ENCODE data around the gene STRN3.

Gene STRN3

GRCh38 chr14:30848449-30849240 lies 177.5 kb downstream of the STRN3 start:
- Histone ChIP-seq H2AFZ (ENCODE audit: low read length) (no peak overlapping the region), H3K9me3 (ENCODE audit: low read length) (no peaks in the 10 kb centered on the region), H3F3A (ENCODE audit: insufficient read depth, low read length) (no peaks in the 10 kb centered on the region), H3K4me3 (ENCODE audit: low read depth, low read length, poor library complexity, severe bottlenecking) (no peak overlapping the region), H3K79me2 (ENCODE audit: insufficient read depth, low read length) (no peaks in the 10 kb centered on the region), H3K27ac (ENCODE audit: low read depth, low read length, poor library complexity, severe bottlenecking) (no peak overlapping the region), H4K20me1 (ENCODE audit: insufficient read depth, low read length) (no peaks in the 10 kb centered on the region), H3K27me3 (ENCODE audit: insufficient read depth, low read length) (no peaks in the 10 kb centered on the region), H3K9ac (ENCODE audit: low read length) (no peak overlapping the region), H3K4me2 (ENCODE audit: low read length) (no peak overlapping the region), H3K36me3 (ENCODE audit: insufficient read depth, low read length) (no peaks in the 10 kb centered on the region), H3K4me1 (ENCODE audit: insufficient read depth, low read length, severe bottlenecking) (no peaks in the 10 kb centered on the region), H3K9me2 (ENCODE audit: low read depth, low read length) (no peaks in the 10 kb centered on the region)
- no peak for TF ChIP-seq EZH2 (IDR thresholded peaks at IDR 0.05; ENCODE audit: borderline replicate concordance, low read length)
- TF ChIP-seq, protein P1, sequence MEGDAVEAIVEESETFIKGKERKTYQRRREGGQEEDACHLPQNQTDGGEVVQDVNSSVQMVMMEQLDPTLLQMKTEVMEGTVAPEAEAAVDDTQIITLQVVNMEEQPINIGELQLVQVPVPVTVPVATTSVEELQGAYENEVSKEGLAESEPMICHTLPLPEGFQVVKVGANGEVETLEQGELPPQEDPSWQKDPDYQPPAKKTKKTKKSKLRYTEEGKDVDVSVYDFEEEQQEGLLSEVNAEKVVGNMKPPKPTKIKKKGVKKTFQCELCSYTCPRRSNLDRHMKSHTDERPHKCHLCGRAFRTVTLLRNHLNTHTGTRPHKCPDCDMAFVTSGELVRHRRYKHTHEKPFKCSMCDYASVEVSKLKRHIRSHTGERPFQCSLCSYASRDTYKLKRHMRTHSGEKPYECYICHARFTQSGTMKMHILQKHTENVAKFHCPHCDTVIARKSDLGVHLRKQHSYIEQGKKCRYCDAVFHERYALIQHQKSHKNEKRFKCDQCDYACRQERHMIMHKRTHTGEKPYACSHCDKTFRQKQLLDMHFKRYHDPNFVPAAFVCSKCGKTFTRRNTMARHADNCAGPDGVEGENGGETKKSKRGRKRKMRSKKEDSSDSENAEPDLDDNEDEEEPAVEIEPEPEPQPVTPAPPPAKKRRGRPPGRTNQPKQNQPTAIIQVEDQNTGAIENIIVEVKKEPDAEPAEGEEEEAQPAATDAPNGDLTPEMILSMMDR (IDR thresholded peaks at IDR 0.05; ENCODE audit: low read length): no peak

Data from OCI-LY1 (cell line).